ENCODE data around the gene SLC6A1. TPM values are rescaled to one million over a fixed set of nuclear protein-coding genes. Genes with fewer than 3 reads are reported as not detected.
A peak's percentile ranks its signal among the peaks of the same experiment; 100 is the strongest.

SLC6A1 gene
- total and polyA plus RNA-seq, 4 donors = 0.87 to 4.5 (median 1.3) TPM

DNA sequence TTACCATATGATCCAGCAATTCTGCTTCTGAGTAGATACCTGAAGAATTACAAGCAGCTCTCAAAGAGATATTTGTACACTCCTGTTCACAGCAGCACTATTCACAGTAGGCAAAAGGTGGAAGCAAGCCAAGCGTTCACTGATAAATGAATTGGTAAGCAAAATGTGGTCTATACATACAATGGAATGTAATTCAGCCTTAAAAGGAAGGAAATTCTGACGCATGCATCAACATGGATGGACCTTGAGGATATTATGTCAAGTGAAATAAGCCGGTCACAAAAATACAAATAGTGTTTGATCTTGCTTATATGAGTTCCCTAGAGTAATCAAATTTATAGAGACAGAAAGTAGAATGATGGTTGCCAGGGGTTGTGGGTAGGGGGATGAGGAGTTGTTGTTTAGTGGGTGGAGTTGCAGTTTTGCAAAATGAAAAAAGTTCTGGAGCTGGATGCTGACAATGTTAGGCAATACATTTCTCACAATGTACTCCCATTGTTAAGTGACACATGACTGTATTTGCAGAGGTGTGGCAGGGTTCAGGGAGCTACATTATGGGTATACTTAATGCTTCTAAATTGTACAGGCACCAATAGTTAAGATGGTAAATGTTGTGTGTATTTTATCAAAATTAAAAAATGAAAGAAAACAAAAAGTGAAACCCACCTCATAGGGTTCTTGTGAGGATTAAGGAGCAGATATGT, 26.7 kb downstream of the SLC6A1 start:
- H3K27me3 ChIP-seq (ENCODE audit: control insufficient read depth in 3 of 3, insufficient read depth in 3 of 3, low read length in 2 of 3) = peaks cover 0 to 2% (median 0%) of the 10 kb centered on the region in 3 donors
- H3K9ac ChIP-seq (ENCODE audit: insufficient read depth in 1 of 2, low read length in 2 of 2) = no peak overlapping the region
- H3K27ac ChIP-seq (ENCODE audit: low read depth in 1 of 2, low read length in 1 of 2) = no peak overlapping the region
- H3K4me1 ChIP-seq (ENCODE audit: control insufficient read depth in 5 of 5, insufficient read depth in 5 of 5, low read length in 5 of 5) = no peaks in the 10 kb centered on the region
- H3K4me3 ChIP-seq = no peak overlapping the region
- ATAC-seq (ENCODE audit: insufficient read depth, low FRiP score) (no peak), DNase-seq (peak in 2 of 3 donors; percentile 22 to 28)
- TF ChIP-seq CTCF (IDR thresholded peaks at IDR 0.05; ENCODE audit: control extremely low read depth, extremely low read depth) = no peak
- no peaks in the 10 kb centered on the region for H3K9me3 ChIP-seq (ENCODE audit: control insufficient read depth in 4 of 4, insufficient read depth in 3 of 4, low read length in 3 of 4)
- no peaks in the 10 kb centered on the region for H3K36me3 ChIP-seq (ENCODE audit: control insufficient read depth in 4 of 4, insufficient read depth in 4 of 4, low read length in 4 of 4)
- 59 to 62% methylated on average over 3 of the region's 3 CpGs for WGBS, 2 donors

- no peaks in the 10 kb centered on the region for H3K27me3 ChIP-seq (ENCODE audit: control insufficient read depth in 3 of 3, insufficient read depth in 3 of 3, low read length in 2 of 3)
- no peaks in the 10 kb centered on the region for H3K9me3 ChIP-seq (ENCODE audit: control insufficient read depth in 4 of 4, insufficient read depth in 3 of 4, low read length in 3 of 4)
- ATAC-seq (ENCODE audit: insufficient read depth, low FRiP score) = no peak
- TF ChIP-seq CTCF (IDR thresholded peaks at IDR 0.05; ENCODE audit: control extremely low read depth, extremely low read depth) = no peak
- H3K4me1 ChIP-seq (ENCODE audit: control insufficient read depth in 5 of 5, insufficient read depth in 5 of 5, low read length in 5 of 5) = no peaks in the 10 kb centered on the region
- no peak for DNase-seq
- H3K27ac ChIP-seq (ENCODE audit: low read depth in 1 of 2, low read length in 1 of 2) = no peak overlapping the region
- 72 to 80% methylated on average over 2 of the region's 2 CpGs for WGBS, 2 donors
- no peaks in the 10 kb centered on the region for H3K36me3 ChIP-seq (ENCODE audit: control insufficient read depth in 4 of 4, insufficient read depth in 4 of 4, low read length in 4 of 4)
- H3K4me3 ChIP-seq = no peak overlapping the region
- H3K9ac ChIP-seq (ENCODE audit: insufficient read depth in 1 of 2, low read length in 2 of 2) = no peak overlapping the region
Observed at GRCh38 chr3:11020764-11021163, 28.2 kb downstream of the SLC6A1 start.

- no peak for TF ChIP-seq CTCF (IDR thresholded peaks at IDR 0.05; ENCODE audit: control extremely low read depth, extremely low read depth)
- Histone ChIP-seq H3K27ac (ENCODE audit: low read depth in 1 of 2, low read length in 1 of 2) (no peak overlapping the region), H3K9ac (ENCODE audit: insufficient read depth in 1 of 2, low read length in 2 of 2) (no peak overlapping the region), H3K4me3 (no peak overlapping the region), H3K27me3 (ENCODE audit: control insufficient read depth in 3 of 3, insufficient read depth in 3 of 3, low read length in 2 of 3) (no peaks in the 10 kb centered on the region), H3K4me1 (ENCODE audit: control insufficient read depth in 5 of 5, insufficient read depth in 5 of 5, low read length in 5 of 5) (no peaks in the 10 kb centered on the region), H3K36me3 (ENCODE audit: control insufficient read depth in 4 of 4, insufficient read depth in 4 of 4, low read length in 4 of 4) (no peaks in the 10 kb centered on the region), H3K9me3 (ENCODE audit: control insufficient read depth in 4 of 4, insufficient read depth in 3 of 4, low read length in 3 of 4) (peaks cover 0 to 7% (median 0%) of the 10 kb centered on the region in 4 donors)
- no peak for ATAC-seq (ENCODE audit: insufficient read depth, low FRiP score)
- 82 to 87% methylated on average over 8 of the region's 8 CpGs for WGBS, 2 donors
- no peak for DNase-seq
Observed at GRCh38 chr3:11021611-11022011, 29.1 kb downstream of the SLC6A1 start.

DNA sequence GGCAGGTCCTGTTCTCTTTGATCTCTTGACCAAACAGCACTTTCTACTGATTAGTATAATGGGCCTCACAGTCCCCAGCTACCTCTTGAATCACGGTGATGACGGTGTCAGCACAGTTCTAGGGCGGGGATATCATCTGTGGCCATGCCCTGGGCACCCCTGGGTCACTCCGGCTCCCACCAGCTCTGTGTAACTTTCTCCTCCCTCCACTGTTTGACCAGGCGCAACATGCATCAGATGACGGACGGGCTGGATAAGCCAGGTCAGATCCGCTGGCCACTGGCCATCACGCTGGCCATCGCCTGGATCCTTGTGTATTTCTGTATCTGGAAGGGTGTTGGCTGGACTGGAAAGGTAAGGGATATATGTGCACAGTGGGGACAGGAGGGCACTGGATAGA, 29.6 kb downstream of the SLC6A1 start:
- no peaks in the 10 kb centered on the region for H3K36me3 ChIP-seq (ENCODE audit: control insufficient read depth in 4 of 4, insufficient read depth in 4 of 4, low read length in 4 of 4)
- DNase-seq = no peak
- H3K4me3 ChIP-seq = no peak overlapping the region
- no peak overlapping the region for H3K27ac ChIP-seq (ENCODE audit: low read depth in 1 of 2, low read length in 1 of 2)
- H3K4me1 ChIP-seq (ENCODE audit: control insufficient read depth in 5 of 5, insufficient read depth in 5 of 5, low read length in 5 of 5) = no peaks in the 10 kb centered on the region
- WGBS, 2 donors = 89 to 93% methylated on average over 10 of the region's 10 CpGs
- no peak overlapping the region for H3K9ac ChIP-seq (ENCODE audit: insufficient read depth in 1 of 2, low read length in 2 of 2)
- TF ChIP-seq CTCF (IDR thresholded peaks at IDR 0.05; ENCODE audit: control extremely low read depth, extremely low read depth) = no peak
- H3K9me3 ChIP-seq (ENCODE audit: control insufficient read depth in 4 of 4, insufficient read depth in 3 of 4, low read length in 3 of 4) = peaks cover 0 to 7% (median 0%) of the 10 kb centered on the region in 4 donors
- ATAC-seq (ENCODE audit: insufficient read depth, low FRiP score) = no peak
- no peaks in the 10 kb centered on the region for H3K27me3 ChIP-seq (ENCODE audit: control insufficient read depth in 3 of 3, insufficient read depth in 3 of 3, low read length in 2 of 3)

Data from lung (tissue), 12 donors.